ENCODE results near the gene EEF1G.
"Not testable (repeated sequence)": the region's sequence is repeated elsewhere in the genome, so short reads cannot be mapped to it uniquely, and the experiment has no call there.

Gene EEF1G

GRCh38 chr11:62553839-62554361, 19.8 kb downstream of the EEF1G start:
- DNase-seq: no peak

- peak; percentile 96 for DNase-seq
These were observed 20.4 kb downstream of the EEF1G start for GRCh38 chr11:62553080-62553838.

GRCh38 chr11:62552485-62553079, 21.1 kb downstream of the EEF1G start:
- DNase-seq: peak; percentile 47

- not testable (repeated sequence) for DNase-seq
These were observed 23.2 kb downstream of the EEF1G start for GRCh38 chr11:62550478-62550877.

GRCh38 chr11:62548545-62549335, 25.0 kb downstream of the EEF1G start:
- no peak for DNase-seq

- DNase-seq: peak; percentile 42
These were observed 25.9 kb downstream of the EEF1G start for GRCh38 chr11:62547691-62548281.

- DNase-seq: peak; percentile 56
These were observed 26.6 kb downstream of the EEF1G start for GRCh38 chr11:62546929-62547625.

GRCh38 chr11:62546244-62546928, 27.3 kb downstream of the EEF1G start, which contains the start of gene AHNAK:
AHNAK (minus strand) TSS chr11:62546806; CDS start chr11:62536098, 10,708 bp downstream.
- DNase-seq: peak; percentile 87

GRCh38 chr11:62545437-62546243, 28.1 kb downstream of the EEF1G start:
- DNase-seq: peak; percentile 93

GRCh38 chr11:62544581-62545436, 28.9 kb downstream of the EEF1G start:
- peak; percentile 60 for DNase-seq

- peak; percentile 49 for DNase-seq
These were observed 29.8 kb downstream of the EEF1G start for GRCh38 chr11:62543680-62544444.

- DNase-seq: peak; percentile 92
These were observed 30.7 kb downstream of the EEF1G start for GRCh38 chr11:62542750-62543567.

- DNase-seq: peak; percentile 47
These were observed 31.5 kb downstream of the EEF1G start for GRCh38 chr11:62542111-62542745.

GRCh38 chr11:62540804-62541701, 32.6 kb downstream of the EEF1G start:
- DNase-seq: peak; percentile 86

GRCh38 chr11:62539238-62539925, 34.3 kb downstream of the EEF1G start:
- peak; percentile 95 for DNase-seq
